Coronary artery (tissue), 2 donors: Measurements from ENCODE around the gene SALL3.

Experiments
- DNase-seq: peaks from one replicate; pipeline ENCODE4 v3.0.0-alpha.2; 2017; ENCODE audit warnings: low spot score
- H3K27ac ChIP-seq, 2 donors: fragments of 200-600 bp; sonication (generic); one replicate each; pipeline ENCODE4 v1.5.1; 2016 to 2019
- H3K4me3 ChIP-seq: fragments of 200-600 bp; sonication (generic); 2 replicates; pipeline ENCODE4 v1.5.1; 2016; ENCODE audit warnings: mild to moderate bottlenecking, moderate library complexity
- CTCF ChIP-seq: fragments of 200-600 bp; sonication (generic); IDR thresholded peaks from one replicate; pipeline ENCODE4 v1.5.1; 2019; ENCODE audit warnings: antibody characterized with exemption

SALL3 gene

GRCh38 chr18:79005653-79006052 is 26.0 kb downstream of the SALL3 start:
- Histone ChIP-seq H3K27ac (no peak overlapping the region), H3K4me3 (no peak overlapping the region)
- no peak for TF ChIP-seq CTCF
- no peak for DNase-seq

GRCh38 chr18:79006106-79006795 is 26.6 kb downstream of the SALL3 start:
- Histone ChIP-seq H3K4me3 (no peak overlapping the region), H3K27ac (no peak overlapping the region)
- TF ChIP-seq CTCF, result no peak
- no peak for DNase-seq

GRCh38 chr18:79007440-79007839 is 27.8 kb downstream of the SALL3 start:
- H3K27ac ChIP-seq, result no peak overlapping the region
- no peak for TF ChIP-seq CTCF
- no peak overlapping the region for H3K4me3 ChIP-seq
- no peak for DNase-seq

GRCh38 chr18:79008356-79008940 is 28.8 kb downstream of the SALL3 start:
- no peak overlapping the region for H3K4me3 ChIP-seq
- TF ChIP-seq CTCF, result no peak
- no peak for DNase-seq
- H3K27ac ChIP-seq, result no peak overlapping the region

GRCh38 chr18:79010802-79011201 is 31.2 kb downstream of the SALL3 start:
- Histone ChIP-seq H3K4me3 (no peak overlapping the region), H3K27ac (no peak overlapping the region)
- no peak for DNase-seq
- no peak for TF ChIP-seq CTCF

GRCh38 chr18:79011300-79011870 is 31.8 kb downstream of the SALL3 start:
- DNase-seq, result no peak
- TF ChIP-seq CTCF, result no peak
- H3K27ac ChIP-seq, result no peak overlapping the region
- no peak overlapping the region for H3K4me3 ChIP-seq

- TF ChIP-seq CTCF, result no peak
- DNase-seq, result no peak
- Histone ChIP-seq H3K27ac (no peak overlapping the region), H3K4me3 (no peak overlapping the region)
Observed at GRCh38 chr18:79013869-79014268, 34.3 kb downstream of the SALL3 start.
